Activated T-cell treated with anti-CD3 and anti-CD28 coated beads, Interleukin-2, amount 50 U/mL, for 72 hours (primary cell): ENCODE measurements around the gene OR2A25. TPM values are rescaled to one million over a fixed set of nuclear protein-coding genes. Genes with fewer than 3 reads are reported as not detected.

Source experiments
- ATAC-seq, 2 donors: fragments of 150-1000 bp; cut with Tn5 transposase; replicated peaks in 1 of 2; 2 replicates each; pipeline ENCODE4 v1.10.0; 2021; ENCODE audit warnings: moderate library complexity in 2 of 2, mild to moderate bottlenecking in 1 of 2
- DNase-seq, 2 donors: peaks; one replicate each; pipeline ENCODE4 v3.0.0; 2021 to 2022; ENCODE audit warnings: mixed read lengths in 1 of 2
- H3K27ac Mint-ChIP-seq: one replicate; pipeline ENCODE4 v1.8.0; 2022; ENCODE audit warnings: mild to moderate bottlenecking, moderate library complexity, mixed read lengths
- H3K27me3 Mint-ChIP-seq: one replicate; pipeline ENCODE4 v1.8.0; 2022; ENCODE audit warnings: low read depth, mixed read lengths
- H3K36me3 Mint-ChIP-seq, 2 donors: one replicate each; pipeline ENCODE4 v1.8.0; 2022; ENCODE audit warnings: mixed read lengths in 2 of 2, mild to moderate bottlenecking in 1 of 2; ENCODE audit not compliant: insufficient read depth in 2 of 2
- H3K4me1 Mint-ChIP-seq: one replicate; pipeline ENCODE4 v1.8.0; 2022; ENCODE audit warnings: low read depth, mixed read lengths
- H3K4me3 Mint-ChIP-seq, 2 donors: one replicate each; pipeline ENCODE4 v1.8.0; 2022; ENCODE audit warnings: mild to moderate bottlenecking in 2 of 2, mixed read lengths in 2 of 2, moderate library complexity in 2 of 2
- H3K9me3 Mint-ChIP-seq, 2 donors: one replicate each; pipeline ENCODE4 v1.8.0; 2022; ENCODE audit warnings: mixed read lengths in 2 of 2
- total RNA-seq, 2 donors: library from RNA; stranded (reverse); gene quantifications; one replicate each; pipeline ENCODE4 v1.2.3, GENCODE V29; 2022

OR2A25 gene
- total RNA-seq, 2 donors from 2014 or later: not detected

DNA sequence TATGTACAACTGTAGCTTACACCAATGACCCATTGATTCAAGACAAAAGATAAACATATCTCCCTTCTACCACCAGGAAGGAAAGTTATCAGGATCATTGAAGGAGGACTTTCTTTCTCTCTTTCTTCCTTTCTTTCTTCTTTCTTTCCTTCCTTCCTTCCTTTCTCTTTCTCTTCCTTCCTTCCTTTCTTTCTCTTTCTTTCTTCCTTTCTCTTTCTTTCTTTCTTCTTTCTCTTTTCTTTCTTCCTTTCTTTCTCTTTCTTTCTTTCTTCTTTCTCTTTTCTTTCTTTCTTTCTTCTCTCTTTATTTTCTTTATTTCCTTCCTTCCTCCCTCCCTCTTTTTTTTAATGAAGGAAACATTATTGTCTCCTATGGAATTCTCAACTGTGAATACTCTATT, 29.2 kb downstream of the OR2A25 start:
- no peak for DNase-seq
- Mint-ChIP-seq H3K4me1 (no peaks in the 10 kb centered on the region), H3K36me3 (no peaks in the 10 kb centered on the region), H3K27ac (no peak overlapping the region), H3K27me3 (no peaks in the 10 kb centered on the region), H3K9me3 (no peaks in the 10 kb centered on the region), H3K4me3 (no peak overlapping the region)
- ATAC-seq: no peak

DNA sequence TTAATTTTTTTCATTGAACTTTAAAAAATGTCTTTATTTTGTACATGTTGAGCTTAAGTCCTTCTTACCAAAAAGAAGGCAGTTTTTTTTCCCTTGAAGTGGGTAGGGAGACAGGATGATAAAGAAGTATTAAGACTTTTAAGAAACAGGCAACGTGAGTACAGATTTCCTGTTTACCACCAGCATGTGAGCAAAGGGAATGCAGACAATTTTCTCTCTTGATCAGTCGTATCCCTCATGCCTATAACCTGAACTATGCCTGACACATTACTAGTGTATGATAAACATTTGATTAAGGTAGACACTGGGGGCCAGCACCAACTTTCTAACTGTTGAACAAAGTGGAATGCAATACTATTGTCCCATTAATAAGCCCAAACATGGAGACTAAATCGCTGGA, 31.0 kb downstream of the OR2A25 start:
- no peak overlapping the region for H3K27ac Mint-ChIP-seq
- no peaks in the 10 kb centered on the region for H3K36me3 Mint-ChIP-seq
- no peak overlapping the region for H3K4me3 Mint-ChIP-seq
- H3K9me3 Mint-ChIP-seq: no peaks in the 10 kb centered on the region
- no peaks in the 10 kb centered on the region for H3K27me3 Mint-ChIP-seq
- H3K4me1 Mint-ChIP-seq: no peaks in the 10 kb centered on the region
- DNase-seq (no peak), ATAC-seq (no peak)

DNA sequence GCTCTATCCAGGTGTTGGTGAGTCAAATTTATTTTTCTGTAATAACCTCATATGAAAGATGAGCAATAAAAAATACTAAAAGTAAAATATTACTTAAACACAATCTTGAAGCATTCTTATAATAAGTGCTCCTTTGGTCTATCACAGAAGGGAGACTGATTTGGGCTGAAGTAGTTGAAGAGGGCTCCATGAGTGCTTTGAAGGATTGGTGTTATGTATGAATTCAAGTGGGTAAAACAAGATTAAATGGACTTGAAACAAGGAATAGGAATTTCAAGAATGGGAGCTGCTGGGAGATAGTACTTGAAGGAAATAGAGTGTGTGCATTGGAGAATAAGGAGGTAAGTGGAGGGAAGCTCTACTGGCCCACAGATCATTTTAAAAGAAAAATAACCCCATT, 32.4 kb downstream of the OR2A25 start:
- no peaks in the 10 kb centered on the region for H3K36me3 Mint-ChIP-seq
- no peak overlapping the region for H3K4me3 Mint-ChIP-seq
- no peaks in the 10 kb centered on the region for H3K9me3 Mint-ChIP-seq
- ATAC-seq (no peak), DNase-seq (no peak)
- H3K27me3 Mint-ChIP-seq: no peaks in the 10 kb centered on the region
- no peak overlapping the region for H3K27ac Mint-ChIP-seq
- H3K4me1 Mint-ChIP-seq: no peaks in the 10 kb centered on the region

- Mint-ChIP-seq H3K36me3 (no peaks in the 10 kb centered on the region), H3K27ac (no peak overlapping the region), H3K4me1 (no peaks in the 10 kb centered on the region), H3K27me3 (no peaks in the 10 kb centered on the region), H3K4me3 (no peak overlapping the region), H3K9me3 (no peaks in the 10 kb centered on the region)
- DNase-seq (no peak), ATAC-seq (no peak)
Measured at GRCh38 chr7:144105211-144105610, 35.6 kb downstream of the OR2A25 start.

- DNase-seq (no peak), ATAC-seq (no peak)
- peaks cover 10% of the 10 kb centered on the region for H3K27me3 Mint-ChIP-seq
- no peaks in the 10 kb centered on the region for H3K9me3 Mint-ChIP-seq
- no peak within 1 kb of the TSS for H3K27ac Mint-ChIP-seq
- no peaks in the 10 kb centered on the region for H3K4me1 Mint-ChIP-seq
- H3K4me3 Mint-ChIP-seq: no peak within 1 kb of the TSS
- no peaks in the 10 kb centered on the region for H3K36me3 Mint-ChIP-seq
Measured at GRCh38 chr7:144109283-144109682, 39.7 kb downstream of the OR2A25 start, which contains the start of gene OR2A2. Gene OR2A2, plus strand, starts transcription at chr7:144109583. Its CDS starts 0 bp downstream, at chr7:144109583.

GRCh38 chr7:144110272-144110671, 40.7 kb downstream of the OR2A25 start:
- Mint-ChIP-seq H3K36me3 (no peaks in the 10 kb centered on the region), H3K4me3 (no peak overlapping the region), H3K4me1 (no peaks in the 10 kb centered on the region), H3K9me3 (no peaks in the 10 kb centered on the region), H3K27ac (no peak overlapping the region), H3K27me3 (peaks cover 10% of the 10 kb centered on the region)
- DNase-seq (no peak), ATAC-seq (no peak)

DNA sequence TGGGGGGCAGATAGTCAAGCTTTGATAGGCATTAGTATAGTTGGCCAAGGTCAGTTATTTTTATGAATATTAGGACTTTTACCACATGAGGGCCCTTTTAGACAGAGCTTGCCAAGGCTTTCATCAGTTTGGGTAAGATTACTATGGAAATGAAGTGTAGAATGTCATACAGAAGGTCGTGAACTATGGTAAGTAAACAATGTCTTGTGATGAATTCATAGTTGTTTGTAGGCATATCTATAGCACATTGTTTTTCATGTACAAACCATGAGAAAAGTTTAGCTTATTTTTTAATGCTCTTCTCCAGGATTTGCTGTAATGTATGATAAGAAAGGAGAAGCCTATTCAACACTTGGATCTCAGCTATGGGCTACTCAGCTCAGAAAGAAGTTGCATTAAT, 44.0 kb downstream of the OR2A25 start:
- no peaks in the 10 kb centered on the region for H3K4me1 Mint-ChIP-seq
- no peak overlapping the region for H3K27ac Mint-ChIP-seq
- no peaks in the 10 kb centered on the region for H3K9me3 Mint-ChIP-seq
- H3K27me3 Mint-ChIP-seq: peaks cover 10% of the 10 kb centered on the region
- H3K36me3 Mint-ChIP-seq: no peaks in the 10 kb centered on the region
- ATAC-seq: no peak
- H3K4me3 Mint-ChIP-seq: no peak overlapping the region
- DNase-seq: no peak

GRCh38 chr7:144118341-144118740, 48.7 kb downstream of the OR2A25 start:
- ATAC-seq: no peak
- no peaks in the 10 kb centered on the region for H3K36me3 Mint-ChIP-seq
- H3K4me1 Mint-ChIP-seq: no peaks in the 10 kb centered on the region
- DNase-seq: no peak
- H3K9me3 Mint-ChIP-seq: peaks cover 0 to 2% of the 10 kb centered on the region in 2 donors
- peaks cover 7% of the 10 kb centered on the region for H3K27me3 Mint-ChIP-seq
- H3K4me3 Mint-ChIP-seq: no peak overlapping the region
- H3K27ac Mint-ChIP-seq: no peak overlapping the region

DNA sequence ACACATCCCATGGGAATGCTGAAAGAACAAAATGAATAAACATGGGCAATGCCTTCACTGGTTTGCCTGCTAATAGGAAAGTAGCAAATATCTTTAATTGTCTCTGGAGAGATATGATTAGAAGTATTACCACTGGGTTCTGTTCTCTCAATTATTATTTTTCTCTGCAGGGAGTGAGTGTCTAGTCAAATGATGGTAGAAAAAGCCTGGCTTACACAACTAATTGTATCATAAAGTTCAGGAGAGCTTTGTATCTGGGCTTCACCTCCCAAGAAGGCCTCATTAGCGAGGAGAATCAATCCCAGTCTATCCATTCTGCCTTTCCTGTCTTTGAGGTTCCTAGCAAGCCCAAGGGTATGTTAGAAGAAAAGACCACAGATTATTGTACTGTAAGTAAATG, 53.3 kb downstream of the OR2A25 start, which contains the start of gene OR2A14:
Gene OR2A14 (plus strand): TSS at position 301 of the 400 bp plus-strand sequence. CDS start 5,937 bp downstream, outside the sequence.
- Mint-ChIP-seq H3K9me3 (peaks cover 0 to 2% of the 10 kb centered on the region in 2 donors), H3K4me1 (no peaks in the 10 kb centered on the region), H3K27ac (no peak within 1 kb of the TSS), H3K36me3 (no peaks in the 10 kb centered on the region), H3K4me3 (no peak within 1 kb of the TSS), H3K27me3 (no peaks in the 10 kb centered on the region)
- ATAC-seq (no peak), DNase-seq (no peak)

Other genes starting within 250 kb of the OR2A25 start
- gene TCAF1, start 167.6 kb upstream of the OR2A25 start, total RNA-seq: 10 to 100 TPM; 13.2 to 18.5 TPM
- gene OR2F2, start 134.6 kb upstream of the OR2A25 start, total RNA-seq: not detected
- gene OR2F1, start 115.0 kb upstream of the OR2A25 start, total RNA-seq: not detected
- not detected for gene OR6B1, start 69.5 kb upstream of the OR2A25 start, total RNA-seq
- not detected for gene OR2A5, start 20.9 kb upstream of the OR2A25 start, total RNA-seq
- not detected for gene OR2A12, start 16.5 kb downstream of the OR2A25 start, total RNA-seq
- not detected for gene OR2A2, start 39.8 kb downstream of the OR2A25 start, total RNA-seq
- not detected for gene OR2A14, start 53.4 kb downstream of the OR2A25 start, total RNA-seq
- 1 to 10 TPM; 1.5 to 4.2 TPM for gene CTAGE4, start 113.7 kb downstream of the OR2A25 start, total RNA-seq
- gene ARHGEF35, start 126.0 kb downstream of the OR2A25 start, total RNA-seq: 1 to 10 TPM; 3.8 to 7.4 TPM
- not detected for gene OR2A42, start 169.8 kb downstream of the OR2A25 start, total RNA-seq
- 1 to 10 TPM; 2.0 to 5.4 TPM for gene OR2A7, start 195.0 kb downstream of the OR2A25 start, total RNA-seq
- gene CTAGE8, start 199.5 kb downstream of the OR2A25 start, total RNA-seq: 1 to 10 TPM in 1 of 2 donors, not detected in 1; 1.5 TPM
- gene OR2A1, start 242.6 kb downstream of the OR2A25 start, total RNA-seq: not detected